Ovary (tissue), 9 donors: Measurements from ENCODE around the gene PDK3. TPM values are rescaled to one million over a fixed set of nuclear protein-coding genes. Genes with fewer than 3 reads are reported as not detected.

Experiments
- DNase-seq, 5 donors: peaks; one replicate each; pipeline ENCODE4 v3.0.0-alpha.2; 2019 to 2020
- H3K27ac ChIP-seq, 2 donors: fragments of 200-600 bp; one replicate each; pipeline versions ENCODE4 v1.5.1 to v1.8.0; 2019 to 2022
- H3K27me3 ChIP-seq: fragments of 200-600 bp; one replicate; pipeline ENCODE4 v1.8.0; 2022
- H3K36me3 ChIP-seq: fragments of 200-600 bp; sonication (generic); one replicate; pipeline ENCODE4 v1.5.1; 2019
- H3K4me1 ChIP-seq: one replicate; pipeline ENCODE4 v1.8.1; 2013; ENCODE audit warnings: mild to moderate bottlenecking, moderate library complexity; ENCODE audit not compliant: insufficient read depth
- H3K4me3 ChIP-seq: fragments of 200-600 bp; sonication (generic); one replicate; pipeline ENCODE4 v1.5.1; 2017
- H3K9me3 ChIP-seq, 2 donors: fragments of 200-600 bp in 1 of 2; sonication (generic) in 1 of 2; one replicate each; pipeline versions ENCODE4 v1.5.1 to v1.8.1; 2013 to 2019; ENCODE audit warnings: mild to moderate bottlenecking in 1 of 2, moderate library complexity in 1 of 2
- EP300 ChIP-seq: sonication (generic); formaldehyde crosslinking; IDR thresholded peaks from one replicate; pipeline ENCODE4 v1.6.1; 2017; ENCODE audit warnings: antibody characterized with exemption
- POLR2A ChIP-seq: fragments of 450-650 bp; IDR thresholded peaks from one replicate; pipeline ENCODE4 v1.6.1; 2017; ENCODE audit warnings: antibody characterized with exemption, mild to moderate bottlenecking, moderate library complexity
- WGBS, 3 donors: extraction: QIAGEN DNeasy Blood & Tissue Kit in 1 of 3; methylation state at CpG; one replicate each; pipeline versions ENCODE4 v1.1.5 to v1.1.7; 2013 to 2017; 5-methylcytosine and 5-hydroxymethylcytosine counted together
- intact Hi-C, 4 donors: fragments of 100-400 bp; cut with DNase I; formaldehyde crosslinking; loops; one replicate each; pipeline versions ENCODE4 v1.11.0 to v1.15.1; 2022 to 2023
- polyA plus RNA-seq, 2 donors: library from polyadenylated mRNA; stranded (reverse); fragments of 200-250 nt in 1 of 2; fragments of 350-450 nt in 1 of 2; fragmentation: Illumina TruSeq in 1 of 2; extraction: RNeasy Lipid Tissue Mini Kit (QIAGEN cat#74804) in 1 of 2; gene quantifications; one replicate each; pipeline ENCODE4 v1.2.3, GENCODE V29; 2013 to 2014
- total RNA-seq, 7 donors: library from RNA; depleted of rRNA in 2 of 7; stranded (reverse); fragments of >200 nt in 2 of 7; fragmentation: NEBNext Ultra II Directional in 3 of 7; extraction: Animal tissue kit (Norgen Biotek cat#: 25700) in 3 of 7; gene quantifications; one replicate each; pipeline versions ENCODE4 v1.1.0 to v1.2.4, GENCODE V29; 2016 to 2023
- TF ChIP-seq, protein P1 (sequence below), 3 donors: fragments of 450-650 bp in 2 of 3; fragments of 200-600 bp in 1 of 3; IDR thresholded peaks; one replicate each; pipeline versions ENCODE4 v1.5.1 to v1.8.0; 2016 to 2022; ENCODE audit warnings: antibody characterized with exemption in 3 of 3, mild to moderate bottlenecking in 1 of 3
- donor health status: DM: no; HTN: no; CAD: no; lungs with moderate emphysema.
- donor health status: DM: no; HTN: no; CAD: no.
- donor health status: Bipolar disorder and iron deficiency.
- donor health status: DM: yes; HTN: yes; CAD: no.
- donor health status: DM: no; HTN: no; CAD: no.
- donor health status: DM: yes; HTN: yes; CAD: no.

Gene PDK3
- total and polyA plus RNA-seq, 9 donors, result 3.1 to 30.9 (median 20.2) TPM

DNA sequence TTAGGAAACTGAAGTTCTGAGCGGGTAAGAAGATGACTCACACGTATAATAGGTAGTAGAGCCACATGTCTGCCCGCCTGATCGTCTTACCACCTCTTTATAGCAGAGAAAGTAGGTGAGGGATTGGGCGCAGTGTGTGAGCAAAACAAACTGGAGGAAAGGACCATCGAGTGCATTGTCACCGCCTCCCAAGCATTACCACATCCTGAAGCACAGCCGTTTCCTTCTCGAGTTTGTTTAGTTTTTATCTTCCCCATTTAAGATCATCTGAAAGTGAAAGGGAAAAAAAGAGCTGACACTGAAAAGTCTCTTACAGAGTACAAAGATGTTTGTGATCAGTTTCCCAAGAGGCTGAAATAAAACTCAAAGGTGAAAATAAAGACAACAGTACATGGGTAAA lies 14.8 kb downstream of the PDK3 start:
- TF ChIP-seq EP300, result no peak
- TF ChIP-seq, protein P1, sequence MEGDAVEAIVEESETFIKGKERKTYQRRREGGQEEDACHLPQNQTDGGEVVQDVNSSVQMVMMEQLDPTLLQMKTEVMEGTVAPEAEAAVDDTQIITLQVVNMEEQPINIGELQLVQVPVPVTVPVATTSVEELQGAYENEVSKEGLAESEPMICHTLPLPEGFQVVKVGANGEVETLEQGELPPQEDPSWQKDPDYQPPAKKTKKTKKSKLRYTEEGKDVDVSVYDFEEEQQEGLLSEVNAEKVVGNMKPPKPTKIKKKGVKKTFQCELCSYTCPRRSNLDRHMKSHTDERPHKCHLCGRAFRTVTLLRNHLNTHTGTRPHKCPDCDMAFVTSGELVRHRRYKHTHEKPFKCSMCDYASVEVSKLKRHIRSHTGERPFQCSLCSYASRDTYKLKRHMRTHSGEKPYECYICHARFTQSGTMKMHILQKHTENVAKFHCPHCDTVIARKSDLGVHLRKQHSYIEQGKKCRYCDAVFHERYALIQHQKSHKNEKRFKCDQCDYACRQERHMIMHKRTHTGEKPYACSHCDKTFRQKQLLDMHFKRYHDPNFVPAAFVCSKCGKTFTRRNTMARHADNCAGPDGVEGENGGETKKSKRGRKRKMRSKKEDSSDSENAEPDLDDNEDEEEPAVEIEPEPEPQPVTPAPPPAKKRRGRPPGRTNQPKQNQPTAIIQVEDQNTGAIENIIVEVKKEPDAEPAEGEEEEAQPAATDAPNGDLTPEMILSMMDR (IDR thresholded peaks at IDR 0.05), result no peak
- no peak overlapping the region for H3K4me3 ChIP-seq
- intact Hi-C loops, result loop anchor here in 1 of 4 donors (10.0 kb wide), 1 partner anchor 65 kb away; no protein-coding TSS in a partner anchor
- H3K36me3 ChIP-seq, result no peaks in the 10 kb centered on the region
- no peak overlapping the region for H3K27ac ChIP-seq
- 61 to 69% (median 63%) methylated on average over 9 of the region's 9 CpGs for WGBS, 3 donors
- DNase-seq, result no peak
- H3K9me3 ChIP-seq, result no peaks in the 10 kb centered on the region
- no peaks in the 10 kb centered on the region for H3K27me3 ChIP-seq
- no peaks in the 10 kb centered on the region for H3K4me1 ChIP-seq

DNA sequence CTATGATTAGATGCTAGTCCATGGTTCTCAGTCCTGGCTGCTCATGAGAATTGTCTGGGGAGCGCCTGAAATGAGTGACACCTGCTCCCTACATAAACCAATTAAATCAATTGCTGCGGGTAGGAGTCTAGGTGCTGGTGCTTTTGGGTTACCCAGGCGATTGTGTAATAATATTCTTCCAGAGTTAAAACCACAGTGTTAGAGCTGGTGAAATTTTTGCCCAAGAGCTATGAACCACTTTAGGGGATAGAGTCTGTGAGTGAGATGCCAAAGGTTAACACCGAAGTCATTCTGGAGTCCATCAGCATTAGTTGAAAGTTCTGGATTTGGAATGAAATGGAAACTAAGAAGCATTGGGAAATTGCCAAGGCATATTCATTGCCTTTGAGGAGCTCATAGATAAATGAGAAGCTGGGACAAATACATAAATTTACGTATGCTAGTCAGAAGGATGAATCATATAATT lies 15.3 kb downstream of the PDK3 start:
- H3K36me3 ChIP-seq, result no peaks in the 10 kb centered on the region
- WGBS, 3 donors, result 75 to 82% (median 81%) methylated on average over 5 of the region's 5 CpGs
- no peaks in the 10 kb centered on the region for H3K27me3 ChIP-seq
- no peaks in the 10 kb centered on the region for H3K4me1 ChIP-seq
- no peak overlapping the region for H3K27ac ChIP-seq
- intact Hi-C loops, result loop anchor here in 1 of 4 donors (10.0 kb wide), 1 partner anchor 66 kb away; no protein-coding TSS in a partner anchor
- no peaks in the 10 kb centered on the region for H3K9me3 ChIP-seq
- DNase-seq, result no peak
- H3K4me3 ChIP-seq, result no peak overlapping the region
- TF ChIP-seq POLR2A (no peak), EP300 (no peak)
- TF ChIP-seq, protein P1 (IDR thresholded peaks at IDR 0.05), result no peak

DNA sequence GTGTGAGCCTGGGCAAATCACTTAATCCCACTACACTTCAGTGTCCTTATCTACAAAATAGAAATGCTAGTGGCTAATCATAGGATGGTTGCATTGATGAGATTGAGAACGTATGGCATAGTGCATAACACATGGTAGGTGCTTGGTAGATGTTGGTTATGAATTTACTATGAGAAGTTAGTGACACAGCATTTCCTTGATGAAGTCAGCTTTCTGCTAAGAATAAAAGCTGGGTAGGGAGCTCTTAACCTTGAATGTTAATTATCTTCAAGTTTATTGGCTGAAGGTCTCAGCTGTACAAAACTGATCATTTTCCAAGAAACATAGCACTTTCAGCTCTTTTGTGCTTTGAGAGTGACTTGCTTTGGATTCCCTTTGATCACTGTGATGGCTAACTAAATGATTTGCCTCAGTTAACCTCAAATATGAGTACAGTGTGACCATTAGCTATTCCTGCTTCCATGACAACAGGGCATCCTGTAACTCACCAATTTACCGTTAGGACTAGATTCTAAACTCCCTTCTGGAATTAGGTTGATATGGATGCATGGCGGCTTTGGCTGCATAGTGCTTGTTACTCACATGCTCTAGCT lies 17.8 kb downstream of the PDK3 start:
- Histone ChIP-seq H3K4me1 (no peaks in the 10 kb centered on the region), H3K4me3 (no peak overlapping the region), H3K9me3 (no peaks in the 10 kb centered on the region), H3K27ac (no peak overlapping the region), H3K36me3 (no peaks in the 10 kb centered on the region), H3K27me3 (no peaks in the 10 kb centered on the region)
- TF ChIP-seq POLR2A, result no peak
- TF ChIP-seq, protein P1 (IDR thresholded peaks at IDR 0.05), result no peak
- TF ChIP-seq EP300, result no peak
- intact Hi-C loops, result loop anchor here in 1 of 4 donors (10.0 kb wide), 1 partner anchor 68 kb away; no protein-coding TSS in a partner anchor
- DNase-seq, result no peak
- 44 to 61% (median 58%) methylated on average over 3 of the region's 3 CpGs for whole genome bisulfite sequencing, 3 donors

DNA sequence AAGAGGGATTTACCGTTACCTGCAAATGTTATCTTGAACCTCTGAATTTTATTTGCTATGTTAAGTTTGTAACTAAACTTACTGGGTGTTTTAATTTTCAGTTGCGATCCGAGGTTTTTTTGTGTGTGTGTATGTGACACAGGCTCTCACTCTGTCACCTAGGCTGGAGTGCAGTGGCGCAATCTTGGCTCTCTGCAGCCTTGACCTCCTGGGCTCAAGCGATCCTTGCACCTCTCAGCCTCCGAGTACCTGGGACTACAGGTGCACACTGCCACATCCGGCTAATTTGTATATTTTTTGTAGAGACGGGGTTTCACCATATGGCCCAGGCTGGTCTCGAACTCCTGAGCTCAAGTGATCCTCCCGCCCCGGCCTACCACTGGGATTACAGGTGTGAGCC lies 18.5 kb downstream of the PDK3 start:
- 91 to 94% (median 94%) methylated on average over 11 of the region's 11 CpGs for WGBS, 3 donors

More for the DNA sequence above, 18.5 kb downstream of the PDK3 start:
- Histone ChIP-seq H3K27me3 (no peaks in the 10 kb centered on the region), H3K4me3 (no peak overlapping the region), H3K4me1 (no peaks in the 10 kb centered on the region), H3K36me3 (no peaks in the 10 kb centered on the region), H3K9me3 (no peaks in the 10 kb centered on the region), H3K27ac (no peak overlapping the region)
- no peak for DNase-seq
- intact Hi-C loops, result loop anchor here in 1 of 4 donors (10.0 kb wide), 1 partner anchor 69 kb away; no protein-coding TSS in a partner anchor
- TF ChIP-seq, protein P1 (IDR thresholded peaks at IDR 0.05), result no peak
- TF ChIP-seq POLR2A (no peak), EP300 (no peak)
